ENCODE data around the gene CTSC. TPM values are rescaled to one million over a fixed set of nuclear protein-coding genes. Genes with fewer than 3 reads are reported as not detected.

Gene CTSC
- total RNA-seq, 1 donor from 2014 or later, result 181 TPM

DNA sequence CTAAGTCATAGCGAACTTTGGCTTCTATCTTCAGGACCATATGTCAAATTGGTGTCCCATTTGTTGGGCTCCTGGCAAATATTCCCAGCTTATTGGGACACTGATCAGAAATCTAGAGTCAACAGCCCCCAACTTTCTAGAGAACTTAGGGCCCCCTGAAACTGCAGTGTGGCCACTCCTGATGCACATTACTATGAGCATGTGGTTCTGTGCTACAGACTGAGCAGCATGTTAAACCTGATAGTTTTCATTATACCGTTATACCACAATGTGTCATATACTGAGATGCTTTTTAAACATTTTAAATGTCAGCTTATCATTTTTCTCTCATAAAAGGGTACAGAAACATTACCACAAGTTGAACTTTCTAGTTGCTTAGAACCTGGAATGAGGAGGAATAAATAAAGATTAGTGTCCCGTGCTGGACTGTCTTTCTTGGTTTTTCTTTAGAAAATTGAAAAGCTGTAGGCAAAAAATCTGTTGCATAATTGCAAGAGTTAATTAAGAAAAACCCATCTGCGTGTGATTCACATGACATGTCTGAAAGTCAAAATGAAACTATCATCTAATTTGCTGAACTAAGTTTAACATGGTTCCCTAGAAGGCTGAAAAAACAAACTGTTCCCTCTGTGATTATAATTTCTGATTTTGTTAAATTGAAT, 16.4 kb upstream of the CTSC start:
- intact Hi-C loops (cut with micrococcal nuclease), result loop anchor here (1.0 to 10.0 kb wide), 5 partner anchors 9 to 1559 kb away; partner anchors contain the start of gene CTSC

DNA sequence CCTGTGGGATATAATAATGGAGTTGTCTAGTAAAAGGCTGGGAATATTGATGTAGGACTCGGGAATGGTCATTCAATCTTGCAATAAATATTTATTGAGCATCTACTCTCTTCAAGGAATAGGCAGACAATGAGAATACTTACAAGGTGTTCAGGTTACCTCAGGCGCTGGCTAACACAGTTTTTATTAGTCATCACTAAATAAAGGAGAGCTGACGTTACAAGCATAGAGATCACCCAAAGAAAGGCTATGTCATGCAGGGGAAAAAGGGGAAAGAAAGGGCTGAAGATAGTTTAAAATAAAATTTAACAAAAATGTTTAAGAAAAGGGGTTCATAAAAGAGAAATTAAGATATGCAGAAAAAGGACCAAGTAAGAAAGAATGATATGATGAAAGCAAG, 15.8 kb upstream of the CTSC start:
- intact Hi-C loops (cut with micrococcal nuclease), result loop anchor here (10.0 kb wide), 2 partner anchors 491 to 1559 kb away; no protein-coding TSS in a partner anchor

DNA sequence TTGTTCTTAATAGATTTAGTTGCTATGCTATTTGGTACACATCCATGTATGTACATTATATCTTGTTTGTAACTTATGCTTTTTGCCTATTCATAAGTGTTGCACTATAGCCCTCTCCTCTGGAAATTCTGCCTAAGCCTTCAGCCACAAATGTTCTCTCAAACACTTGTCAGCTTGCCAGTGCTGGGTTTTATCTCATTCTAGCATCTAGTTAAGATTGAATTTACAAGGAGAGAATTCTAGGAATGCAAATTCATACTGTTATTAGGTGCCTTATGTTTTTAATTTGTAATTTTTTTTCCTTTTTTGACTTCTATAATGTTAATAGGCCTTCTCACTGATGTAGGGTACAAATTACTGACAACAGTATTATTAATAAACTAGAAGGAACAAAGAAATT, 14.6 kb upstream of the CTSC start:
- intact Hi-C loops (cut with micrococcal nuclease), result loop anchor here (10.0 kb wide), 2 partner anchors 493 to 1557 kb away; no protein-coding TSS in a partner anchor

DNA sequence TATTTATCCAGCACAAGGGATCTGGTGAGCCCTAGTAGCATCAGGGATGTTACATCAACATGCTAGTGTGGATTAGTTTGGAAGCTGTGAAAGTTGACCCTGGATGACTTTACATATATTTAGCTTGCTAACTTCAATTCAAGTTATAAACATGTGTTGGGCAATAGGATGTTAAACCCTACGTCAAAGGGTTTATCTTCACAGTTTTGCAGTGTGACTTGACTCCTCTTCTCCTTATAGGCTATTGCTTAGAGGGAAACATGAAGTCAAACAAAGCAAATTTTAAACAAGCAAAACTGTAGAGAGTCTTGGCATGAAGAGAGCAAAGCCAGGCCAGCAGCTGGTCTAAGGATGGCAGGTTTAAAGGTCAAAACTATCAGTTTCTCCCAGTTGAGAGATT, 11.3 kb upstream of the CTSC start:
- intact Hi-C loops (cut with micrococcal nuclease), result no loop called here

DNA sequence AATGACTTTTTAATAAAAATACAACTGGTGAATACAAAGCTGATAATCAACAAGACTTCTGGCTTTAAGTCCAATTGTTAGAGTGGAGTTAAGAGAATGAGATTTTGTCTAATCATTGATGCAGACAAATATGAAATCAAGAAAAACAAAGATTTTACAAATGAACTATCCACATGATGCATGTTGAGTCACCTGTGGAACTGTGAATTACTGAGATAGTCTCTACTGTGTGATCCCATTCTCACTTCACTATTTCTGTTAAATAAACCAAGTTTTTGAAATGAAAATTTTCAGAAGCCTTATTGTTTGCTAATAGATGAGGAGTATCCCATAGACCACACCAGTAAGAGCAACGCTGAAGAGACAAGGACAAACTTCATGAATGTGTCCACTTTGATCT, 8.4 kb upstream of the CTSC start:
- intact Hi-C loops (cut with micrococcal nuclease), result loop anchor here (1.0 kb wide), 1 partner anchor 8 kb away; no protein-coding TSS in a partner anchor

DNA sequence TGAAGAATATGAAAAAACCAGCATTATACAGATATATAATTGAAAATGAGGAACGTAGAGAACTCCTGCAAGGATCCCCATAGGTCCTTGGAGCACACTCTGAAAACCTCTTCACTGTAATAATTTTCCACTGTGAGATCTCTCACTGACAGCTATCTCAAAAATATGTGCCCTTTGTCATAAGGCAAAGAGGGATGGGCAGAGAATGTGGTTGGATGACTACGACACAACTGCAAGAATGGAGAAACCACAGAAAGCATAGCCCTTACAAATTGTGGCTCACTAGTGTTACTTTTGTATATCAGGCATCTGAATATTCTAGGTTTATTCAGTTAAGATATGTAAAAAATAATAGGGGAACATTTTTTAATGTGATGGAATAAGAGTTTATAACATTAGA, 7.9 kb upstream of the CTSC start:
- intact Hi-C loops (cut with micrococcal nuclease), result loop anchor here (1.0 kb wide), 1 partner anchor 9 kb away; no protein-coding TSS in a partner anchor

DNA sequence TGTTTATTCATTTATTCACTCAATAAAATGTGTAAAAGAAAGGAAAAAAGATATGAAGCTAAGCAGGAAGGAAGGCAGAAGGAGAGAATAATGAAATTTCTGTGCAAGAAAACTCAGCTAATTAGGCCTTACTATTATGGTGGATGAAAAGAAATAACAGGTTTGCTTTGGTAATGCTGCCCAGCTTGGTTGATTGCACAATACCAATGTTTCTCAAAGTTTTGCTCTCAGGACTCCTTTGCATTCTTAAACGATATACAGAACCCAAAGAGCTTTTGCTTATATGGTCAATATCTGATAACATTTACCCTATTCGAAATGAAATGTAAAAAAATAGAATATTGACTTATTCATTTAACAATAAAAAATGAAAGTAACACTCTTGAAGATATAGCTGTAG, 7.3 kb upstream of the CTSC start:
- intact Hi-C loops (cut with micrococcal nuclease), result loop anchor here (1.0 kb wide), 1 partner anchor 9 kb away; no protein-coding TSS in a partner anchor

GRCh38 chr11:88341522-88342251, 4.2 kb upstream of the CTSC start:
- intact Hi-C loops (cut with micrococcal nuclease), result no loop called here

- intact Hi-C loops (cut with micrococcal nuclease), result no loop called here
Observed at GRCh38 chr11:88340366-88340935, 2.9 kb upstream of the CTSC start.

DNA sequence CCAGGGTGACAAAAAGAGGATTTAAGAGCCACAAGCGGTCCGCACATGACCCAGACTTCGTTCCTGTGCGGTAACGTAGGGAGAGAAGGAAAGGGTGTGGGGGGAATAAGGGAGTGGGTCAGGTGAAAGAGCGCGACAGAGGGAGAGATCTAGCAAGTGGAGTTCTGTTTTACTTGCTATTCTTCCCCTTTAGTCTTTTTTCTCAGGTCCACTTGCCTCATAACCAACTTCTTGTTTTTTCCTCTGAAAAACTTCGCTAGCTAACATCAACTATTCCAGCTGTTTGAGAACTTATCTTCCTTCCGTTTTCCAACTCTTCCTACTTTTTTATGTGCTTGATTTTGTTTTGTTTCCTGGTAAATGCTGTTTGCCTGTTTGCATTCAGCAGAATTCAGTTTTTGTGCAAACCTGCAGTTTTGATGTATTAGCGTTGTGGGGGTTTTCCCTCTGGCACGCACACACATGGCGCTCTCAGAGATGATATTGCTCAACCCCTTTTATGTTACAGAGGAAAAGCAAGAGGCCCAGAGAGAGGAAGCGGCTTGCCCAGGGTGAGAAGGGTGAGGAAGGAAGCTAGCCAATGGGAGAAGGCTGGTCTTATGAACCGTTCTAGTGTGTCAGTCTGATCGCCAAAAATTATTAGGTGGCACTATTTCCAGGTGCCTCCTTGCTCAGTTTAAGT, 592 bp upstream of the CTSC start:
- intact Hi-C loops (cut with micrococcal nuclease), result loop anchor here (1.0 to 10.0 kb wide), 9 partner anchors 16 to 1303 kb away; partner anchors contain the start of genes RAB38 and TMEM135

- intact Hi-C loops (cut with micrococcal nuclease), result loop anchor here (5.0 to 10.0 kb wide), 3 partner anchors 158 to 1300 kb away; partner anchors contain the start of genes RAB38 and TMEM135
Observed at GRCh38 chr11:88335284-88335683, 2.3 kb downstream of the CTSC start.

DNA sequence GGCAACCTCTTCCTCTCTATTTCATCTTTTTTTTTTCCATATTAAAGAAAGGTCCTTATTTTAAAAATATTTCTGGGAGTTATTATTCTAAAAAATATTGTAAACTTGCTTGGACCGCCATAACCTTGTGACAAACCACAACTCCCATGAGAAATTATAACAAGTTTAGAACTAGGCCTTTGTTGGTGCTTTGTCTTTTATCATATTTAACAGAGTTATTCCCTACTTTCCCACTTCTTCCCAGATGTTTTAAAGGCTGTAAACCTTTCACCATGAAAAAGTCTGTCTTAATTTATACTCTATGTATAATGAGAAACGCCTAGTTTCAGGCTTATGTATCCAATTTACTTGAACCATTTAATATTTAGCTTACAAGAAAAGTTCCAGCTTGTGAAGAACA, 3.7 kb downstream of the CTSC start:
- intact Hi-C loops (cut with micrococcal nuclease), result loop anchor here (10.0 kb wide), 1 partner anchor 1299 kb away; the partner anchor contains the start of gene TMEM135

DNA sequence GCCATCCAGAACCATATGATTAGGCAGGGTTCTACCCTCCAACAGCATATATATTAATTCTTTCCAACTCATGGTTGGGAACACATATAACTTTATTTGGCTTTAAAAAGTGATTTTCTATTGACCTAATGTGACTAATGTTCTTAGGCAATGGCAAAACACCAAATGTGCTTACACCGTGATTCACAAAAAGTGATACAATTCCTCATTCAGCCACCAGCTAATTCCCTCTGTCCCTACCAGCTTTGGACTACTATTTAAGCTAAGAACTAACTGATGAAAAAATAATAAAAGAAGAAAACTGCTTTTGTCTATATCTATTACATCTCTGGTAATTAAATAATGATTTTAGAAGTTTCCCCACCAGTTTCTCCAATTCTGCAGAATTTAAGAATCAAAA, 4.7 kb downstream of the CTSC start:
- intact Hi-C loops (cut with micrococcal nuclease), result loop anchor here (10.0 kb wide), 1 partner anchor 1298 kb away; the partner anchor contains the start of gene TMEM135

DNA sequence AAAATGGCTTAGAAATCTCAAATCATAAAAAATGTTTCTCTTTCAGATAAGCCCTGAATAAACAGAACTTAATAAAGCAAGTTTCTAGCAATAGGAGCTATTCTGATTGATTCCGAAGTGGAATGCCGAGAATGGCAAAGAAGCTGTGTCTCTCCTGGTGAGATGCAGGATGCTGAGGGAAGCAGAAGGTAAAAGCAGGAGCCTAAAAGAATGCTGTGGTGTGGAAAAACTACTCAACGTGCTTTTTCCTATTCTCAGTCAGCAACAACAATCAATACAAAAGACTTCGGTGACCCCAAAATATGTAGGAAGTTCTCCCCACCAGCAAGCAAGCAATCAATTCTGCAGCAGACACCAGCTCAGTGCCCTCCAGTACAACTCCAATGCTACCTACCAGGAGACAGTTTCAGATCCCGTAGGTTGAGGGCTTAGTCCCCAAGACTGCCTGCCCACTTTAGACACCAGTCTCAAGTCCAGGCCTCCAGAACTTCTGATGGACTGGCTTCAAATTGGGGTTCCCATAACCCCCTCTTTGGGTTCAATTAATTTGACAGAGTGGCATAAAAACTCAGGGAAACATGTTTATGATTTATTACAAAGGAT, 6.6 kb downstream of the CTSC start:
- intact Hi-C loops (cut with micrococcal nuclease), result loop anchor here (10.0 kb wide), 1 partner anchor 1296 kb away; the partner anchor contains the start of gene TMEM135

- intact Hi-C loops (cut with micrococcal nuclease), result loop anchor here (5.0 to 10.0 kb wide), 2 partner anchors 33 to 1295 kb away; partner anchors contain the start of gene TMEM135
Observed at GRCh38 chr11:88329563-88330250, 7.8 kb downstream of the CTSC start.

DNA sequence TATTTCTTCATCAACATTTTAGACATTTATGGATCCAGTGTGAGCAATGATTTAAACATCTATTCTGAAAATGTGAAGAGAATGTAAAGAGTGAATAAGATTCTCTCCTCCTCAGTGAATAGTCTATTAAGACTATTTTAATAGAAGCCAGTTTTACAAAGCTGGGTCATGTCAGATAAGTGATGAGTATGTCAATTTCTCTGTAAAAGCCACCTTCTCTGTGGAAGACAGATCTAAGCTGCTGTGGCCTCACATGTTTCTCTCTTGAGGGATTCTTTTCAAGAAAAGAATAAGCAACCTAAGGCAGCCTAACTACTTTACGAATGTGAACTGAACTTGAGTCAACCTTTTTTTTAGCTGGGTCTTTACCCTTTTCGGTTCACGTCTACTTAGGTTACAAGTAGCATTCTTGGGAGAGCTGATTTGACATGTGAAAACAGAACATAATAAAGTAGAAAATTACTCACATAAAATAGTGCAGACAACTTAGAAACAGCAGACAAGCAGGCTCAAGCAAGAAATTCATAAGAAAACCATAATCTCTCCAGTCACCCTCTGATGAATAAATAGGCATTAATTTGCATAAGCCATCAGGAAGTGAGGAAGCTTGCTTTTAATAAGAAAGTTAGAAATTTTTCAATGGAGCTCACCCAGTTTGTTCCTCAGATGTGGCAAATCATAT, 9.9 kb downstream of the CTSC start:
- intact Hi-C loops (cut with micrococcal nuclease), result loop anchor here (5.0 kb wide), 1 partner anchor 35 kb away; no protein-coding TSS in a partner anchor

DNA sequence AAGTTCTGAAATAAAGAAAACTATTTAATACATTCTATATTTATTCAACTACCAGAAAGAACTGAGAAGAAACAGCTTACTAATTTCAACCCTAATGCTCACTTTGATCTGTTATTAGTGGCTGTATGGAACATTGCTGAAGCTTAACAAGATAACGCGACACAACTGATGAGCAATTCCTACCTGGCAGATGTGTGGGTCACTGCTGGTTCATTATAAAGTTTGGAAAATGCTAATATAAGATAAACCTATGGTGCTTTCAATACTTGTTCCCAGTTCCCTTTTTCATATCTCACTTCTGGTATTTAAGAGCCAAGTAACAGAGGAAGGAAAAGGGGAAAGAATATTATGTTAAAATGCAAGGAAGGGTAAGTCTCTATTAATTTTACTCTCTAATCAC, 10.5 kb downstream of the CTSC start:
- intact Hi-C loops (cut with micrococcal nuclease), result loop anchor here (5.0 kb wide), 1 partner anchor 35 kb away; no protein-coding TSS in a partner anchor

- intact Hi-C loops (cut with micrococcal nuclease), result loop anchor here (5.0 kb wide), 1 partner anchor 36 kb away; no protein-coding TSS in a partner anchor
Observed at GRCh38 chr11:88326099-88326498, 11.4 kb downstream of the CTSC start.

All from T-helper 2 cell treated with Interferon-gamma antibody and Interleukin-4, amounts not matched to agents 100 ng/mL and 5 ng/mL, for 36 hours (primary cell).